ENCODE measurements around the gene CSHL1. TPM values are rescaled to one million over a fixed set of nuclear protein-coding genes. Genes with fewer than 3 reads are reported as not detected.
A peak's percentile ranks its signal among the peaks of the same experiment; 100 is the strongest.

Gene CSHL1
- total RNA-seq (not detected in 2 replicates), polyA plus RNA-seq (not detected in 2 replicates), polyA minus RNA-seq (ENCODE audit: low replicate concordance) (not detected in 2 replicates)
- polyA plus RNA-seq (2012): not detected in 2 replicates

- no peak within 1 kb of the TSS for H2AFZ ChIP-seq (ENCODE audit: low read length)
- no peaks in the 10 kb centered on the region for H4K20me1 ChIP-seq (ENCODE audit: control insufficient read depth, extremely low read depth, insufficient read depth, low read length)
- H3K4me3 ChIP-seq (replicated peaks in 1 of 4; ENCODE audit: control extremely low read depth in 1 of 4, insufficient read depth in 1 of 4, low read depth in 3 of 4, low read length in 4 of 4): no peak within 1 kb of the TSS
- no peak within 1 kb of the TSS for H3K4me2 ChIP-seq (ENCODE audit: extremely low read depth, insufficient read depth, low read length)
- no peaks in the 10 kb centered on the region for H3K36me3 ChIP-seq (ENCODE audit: control insufficient read depth, insufficient read depth, low read length)
- no peaks in the 10 kb centered on the region for H3K4me1 ChIP-seq (ENCODE audit: control insufficient read depth, extremely low read depth, insufficient read depth, low read length)
- no peak for TF ChIP-seq EZH2 (IDR thresholded peaks at IDR 0.05; ENCODE audit: low read length, missing control alignments)
- no peak for TF ChIP-seq CTCF (conservative IDR thresholded peaks at IDR 0.05 in 1 of 2, IDR thresholded peaks at IDR 0.05 in 1 of 2; ENCODE audit: low read depth in 1 of 2, low read length in 2 of 2)
- no peak within 1 kb of the TSS for H3K9ac ChIP-seq (ENCODE audit: insufficient read depth, low read length)
- DNase-seq (ENCODE audit: low read depth in 2 of 2): no peak
- peaks cover 3% of the 10 kb centered on the region for H3K27me3 ChIP-seq (ENCODE audit: control insufficient read depth, insufficient read depth, low read length)
- no peaks in the 10 kb centered on the region for H3K79me2 ChIP-seq (ENCODE audit: control insufficient read depth, insufficient read depth, low read length)
- H3K9me3 ChIP-seq (ENCODE audit: control insufficient read depth, insufficient read depth, low read depth, low read length): no peaks in the 10 kb centered on the region
- H3K27ac ChIP-seq (ENCODE audit: insufficient read depth, low read length): no peak within 1 kb of the TSS
These were observed at the start of gene CSHL1 for GRCh38 chr17:63911041-63911635. CSHL1 (minus strand) TSS chr17:63911258; CDS start chr17:63911196, 62 bp downstream.

GRCh38 chr17:63960430-63960829 lies 49.4 kb upstream of the CSHL1 start:
- H3K4me1 ChIP-seq (ENCODE audit: control insufficient read depth, extremely low read depth, insufficient read depth, low read length): no peaks in the 10 kb centered on the region
- H3K9ac ChIP-seq (ENCODE audit: insufficient read depth, low read length): no peak overlapping the region
- H3K4me3 ChIP-seq (replicated peaks in 1 of 4; ENCODE audit: control extremely low read depth in 1 of 4, insufficient read depth in 1 of 4, low read depth in 3 of 4, low read length in 4 of 4): peak overlapping the region in 1 of 4 experiments; percentile 2
- H3K27ac ChIP-seq (ENCODE audit: insufficient read depth, low read length): no peak overlapping the region
- H3K9me3 ChIP-seq (ENCODE audit: control insufficient read depth, insufficient read depth, low read depth, low read length): no peaks in the 10 kb centered on the region
- no peaks in the 10 kb centered on the region for H3K27me3 ChIP-seq (ENCODE audit: control insufficient read depth, insufficient read depth, low read length)
- H3K36me3 ChIP-seq (ENCODE audit: control insufficient read depth, insufficient read depth, low read length): no peaks in the 10 kb centered on the region
- H4K20me1 ChIP-seq (ENCODE audit: control insufficient read depth, extremely low read depth, insufficient read depth, low read length): no peaks in the 10 kb centered on the region
- no peak overlapping the region for H2AFZ ChIP-seq (ENCODE audit: low read length)
- no peaks in the 10 kb centered on the region for H3K79me2 ChIP-seq (ENCODE audit: control insufficient read depth, insufficient read depth, low read length)
- DNase-seq (ENCODE audit: low read depth in 2 of 2): no peak
- TF ChIP-seq CTCF (conservative IDR thresholded peaks at IDR 0.05 in 1 of 2, IDR thresholded peaks at IDR 0.05 in 1 of 2; ENCODE audit: low read depth in 1 of 2, low read length in 2 of 2): no peak
- TF ChIP-seq EZH2 (IDR thresholded peaks at IDR 0.05; ENCODE audit: low read length, missing control alignments): no peak
- H3K4me2 ChIP-seq (ENCODE audit: extremely low read depth, insufficient read depth, low read length): no peak overlapping the region

- no peaks in the 10 kb centered on the region for H3K9me3 ChIP-seq (ENCODE audit: control insufficient read depth, insufficient read depth, low read depth, low read length)
- TF ChIP-seq CTCF (conservative IDR thresholded peaks at IDR 0.05 in 1 of 2, IDR thresholded peaks at IDR 0.05 in 1 of 2; ENCODE audit: low read depth in 1 of 2, low read length in 2 of 2) (no peak), EZH2 (IDR thresholded peaks at IDR 0.05; ENCODE audit: low read length, missing control alignments) (no peak)
- no peaks in the 10 kb centered on the region for H3K4me1 ChIP-seq (ENCODE audit: control insufficient read depth, extremely low read depth, insufficient read depth, low read length)
- H3K9ac ChIP-seq (ENCODE audit: insufficient read depth, low read length): no peak overlapping the region
- H3K79me2 ChIP-seq (ENCODE audit: control insufficient read depth, insufficient read depth, low read length): no peaks in the 10 kb centered on the region
- H2AFZ ChIP-seq (ENCODE audit: low read length): no peak overlapping the region
- H3K27ac ChIP-seq (ENCODE audit: insufficient read depth, low read length): no peak overlapping the region
- H3K4me2 ChIP-seq (ENCODE audit: extremely low read depth, insufficient read depth, low read length): no peak overlapping the region
- no peak overlapping the region for H3K4me3 ChIP-seq (replicated peaks in 1 of 4; ENCODE audit: control extremely low read depth in 1 of 4, insufficient read depth in 1 of 4, low read depth in 3 of 4, low read length in 4 of 4)
- no peaks in the 10 kb centered on the region for H4K20me1 ChIP-seq (ENCODE audit: control insufficient read depth, extremely low read depth, insufficient read depth, low read length)
- DNase-seq (ENCODE audit: low read depth in 2 of 2): no peak
- no peaks in the 10 kb centered on the region for H3K27me3 ChIP-seq (ENCODE audit: control insufficient read depth, insufficient read depth, low read length)
- H3K36me3 ChIP-seq (ENCODE audit: control insufficient read depth, insufficient read depth, low read length): no peaks in the 10 kb centered on the region
These were observed 48.9 kb upstream of the CSHL1 start for GRCh38 chr17:63960006-63960405.
